Activated CD8-positive, alpha-beta memory T cell treated with anti-CD3 and anti-CD28 coated beads, Interleukin-2, amount 50 U/mL, for 1 hour (primary cell): Measurements from ENCODE around the gene ZBTB40.

Source experiments
- DNase-seq: peaks from one replicate; pipeline ENCODE4 v3.0.0-alpha.2; 2020; ENCODE audit errors: extremely low read depth

Gene ZBTB40

DNA sequence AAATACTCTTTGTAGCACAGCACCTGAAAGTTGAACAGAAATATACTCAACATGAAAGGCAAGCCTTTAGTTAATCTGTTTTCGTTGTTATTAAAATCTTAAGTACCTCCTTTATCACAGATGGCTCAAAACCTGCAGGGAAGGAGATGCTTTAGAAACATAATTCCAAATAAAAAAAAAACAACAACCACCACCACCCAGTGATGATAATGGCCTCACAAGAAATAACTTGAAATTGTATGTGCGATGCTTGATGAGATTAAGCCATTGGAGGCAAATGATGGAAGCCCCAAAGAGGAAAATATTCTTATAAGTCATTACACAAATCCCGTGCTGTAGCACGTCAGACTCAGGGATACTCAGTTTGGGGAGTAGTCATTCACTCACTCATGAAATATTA, 24.9 kb upstream of the ZBTB40 start:
- DNase-seq: no peak

- DNase-seq: no peak
Observed at GRCh38 chr1:22428672-22429071, 23.0 kb upstream of the ZBTB40 start.

GRCh38 chr1:22431965-22432364, 19.7 kb upstream of the ZBTB40 start:
- no peak for DNase-seq

DNA sequence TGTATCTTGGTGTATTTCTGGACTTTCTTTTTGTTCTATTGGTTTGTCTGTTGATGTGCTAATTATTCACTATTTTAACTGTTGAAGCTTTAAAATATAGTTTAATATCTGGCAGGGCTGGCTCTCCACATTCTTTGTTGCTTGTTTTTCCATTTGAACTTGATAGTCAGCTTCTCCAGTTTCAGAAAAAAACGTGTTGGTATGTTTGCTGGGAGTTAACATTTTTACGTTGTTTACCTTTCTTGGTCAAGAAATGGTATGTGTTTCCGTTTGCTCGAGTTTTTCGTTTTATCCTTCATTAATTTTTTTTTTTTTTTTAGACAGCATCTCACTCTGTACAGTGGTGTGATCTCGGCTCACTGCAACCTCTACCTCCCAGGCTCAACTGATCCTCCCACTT, 16.9 kb upstream of the ZBTB40 start:
- no peak for DNase-seq

DNA sequence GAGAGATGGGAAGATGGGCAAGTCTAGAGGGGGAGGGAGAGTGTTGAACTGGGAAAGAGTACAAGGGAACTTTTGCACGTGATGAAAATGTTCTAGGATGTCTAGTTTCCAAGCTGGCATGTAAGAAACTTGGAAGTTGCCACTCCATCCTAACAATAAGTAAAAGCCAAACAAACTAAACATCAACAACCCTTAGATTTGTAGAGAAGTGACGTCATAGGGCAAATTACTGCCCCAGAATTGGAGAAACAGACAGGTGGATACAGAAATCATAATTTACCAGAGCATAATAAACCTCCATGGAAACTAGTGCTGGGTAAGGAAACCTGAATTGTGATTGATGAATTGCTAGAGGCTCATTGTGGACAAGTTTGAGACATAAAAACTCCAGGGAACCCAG, 14.7 kb upstream of the ZBTB40 start:
- no peak for DNase-seq

GRCh38 chr1:22437573-22437972, 14.1 kb upstream of the ZBTB40 start:
- DNase-seq: no peak

DNA sequence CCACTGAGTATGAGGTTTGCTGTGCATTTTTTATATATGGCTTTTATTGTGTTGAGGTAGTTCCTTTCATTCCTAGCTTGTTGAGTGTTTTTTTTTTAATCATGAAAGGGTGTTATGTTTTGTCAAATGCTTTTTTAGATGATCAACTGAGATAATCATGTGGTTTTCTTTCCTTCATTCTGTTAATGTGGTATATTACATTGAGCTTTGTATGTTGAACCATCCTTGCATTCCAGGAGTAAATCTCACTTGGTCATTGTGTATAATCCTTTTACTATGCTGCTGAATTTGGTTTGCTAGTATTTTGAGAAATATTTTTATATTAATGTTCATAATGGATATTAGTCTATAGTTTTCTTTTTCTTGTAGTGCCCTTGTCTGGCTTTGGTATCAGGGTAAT, 11.1 kb upstream of the ZBTB40 start:
- no peak for DNase-seq

DNA sequence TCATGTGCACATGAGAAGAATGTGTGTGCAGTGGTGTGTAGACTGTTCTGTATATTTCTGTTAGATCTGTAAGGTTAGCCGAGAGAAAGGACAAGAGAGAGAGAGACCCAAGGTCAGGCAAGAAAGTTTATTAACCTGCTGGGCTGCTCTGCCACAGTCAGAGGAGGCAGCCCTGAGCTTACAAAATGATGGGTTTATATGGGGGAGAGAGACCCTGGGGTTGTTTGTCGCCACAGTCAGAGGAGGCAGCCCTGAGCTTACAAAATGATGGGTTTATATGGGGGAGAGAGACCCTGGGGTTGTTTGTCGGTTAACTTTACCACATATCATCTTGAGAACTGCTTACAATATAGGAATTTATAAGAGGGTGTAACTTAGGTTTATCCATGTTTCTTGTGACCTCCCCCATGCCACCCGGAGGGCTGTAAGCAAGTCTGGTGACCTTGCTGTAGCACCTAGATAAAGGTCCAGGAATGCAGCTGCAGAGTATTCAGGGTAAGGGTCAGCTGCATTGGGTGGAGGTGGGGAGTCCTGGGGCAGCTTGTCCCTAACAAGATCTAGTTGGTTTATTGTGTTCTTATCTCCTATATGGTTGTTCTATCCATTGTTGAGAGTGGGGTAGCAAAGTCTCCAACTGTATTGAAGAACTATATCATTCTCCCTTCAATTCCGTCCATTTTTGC, 9.3 kb upstream of the ZBTB40 start:
- no peak for DNase-seq

GRCh38 chr1:22443332-22443731, 8.3 kb upstream of the ZBTB40 start:
- DNase-seq: no peak

DNA sequence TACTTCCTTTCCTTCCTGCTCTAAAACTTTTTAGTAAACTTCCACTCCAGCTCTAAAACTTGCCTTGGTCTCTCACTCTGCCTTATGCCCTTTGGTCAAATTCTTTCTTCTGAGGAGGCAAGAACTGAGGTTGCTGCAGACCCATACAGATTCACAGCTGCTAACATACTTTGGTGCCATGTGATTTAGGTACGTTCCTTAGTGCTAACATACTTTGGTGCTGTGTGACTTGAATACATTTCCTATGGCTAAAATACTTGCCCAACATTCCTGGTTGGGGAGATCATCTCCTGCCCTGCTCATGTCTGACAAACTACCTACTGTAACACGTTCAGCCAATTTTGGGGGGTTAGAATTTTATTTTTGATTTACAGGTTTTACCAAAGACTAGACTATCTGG, 6.8 kb upstream of the ZBTB40 start:
- DNase-seq: no peak

DNA sequence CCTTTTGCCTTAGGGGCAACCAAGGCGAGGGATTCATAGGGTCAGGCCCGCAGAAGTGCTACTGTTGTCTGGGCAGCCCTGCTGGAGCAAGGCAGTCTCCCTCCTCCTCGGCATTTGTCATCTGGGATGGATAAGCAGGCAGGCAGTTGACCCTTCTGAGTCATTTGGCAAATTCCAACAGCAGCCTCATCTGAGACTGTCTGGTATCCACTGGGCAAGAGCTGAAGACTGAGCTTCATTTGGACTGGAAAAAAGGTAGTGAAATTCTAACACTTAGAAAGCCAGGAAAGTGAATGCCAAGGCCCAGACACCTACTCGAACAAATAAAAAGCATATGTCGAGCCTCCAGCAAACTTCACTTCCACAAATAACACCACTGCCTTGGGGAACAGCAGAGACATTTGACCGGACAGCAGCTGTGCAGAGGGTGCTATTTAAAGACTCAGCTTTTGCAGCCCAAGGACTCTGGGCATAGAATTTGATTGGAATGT, 4.0 kb upstream of the ZBTB40 start:
- no peak for DNase-seq

GRCh38 chr1:22449636-22450035, 2.0 kb upstream of the ZBTB40 start:
- no peak for DNase-seq

- no peak for DNase-seq
Observed at GRCh38 chr1:22450351-22451021, 1.2 kb upstream of the ZBTB40 start.

DNA sequence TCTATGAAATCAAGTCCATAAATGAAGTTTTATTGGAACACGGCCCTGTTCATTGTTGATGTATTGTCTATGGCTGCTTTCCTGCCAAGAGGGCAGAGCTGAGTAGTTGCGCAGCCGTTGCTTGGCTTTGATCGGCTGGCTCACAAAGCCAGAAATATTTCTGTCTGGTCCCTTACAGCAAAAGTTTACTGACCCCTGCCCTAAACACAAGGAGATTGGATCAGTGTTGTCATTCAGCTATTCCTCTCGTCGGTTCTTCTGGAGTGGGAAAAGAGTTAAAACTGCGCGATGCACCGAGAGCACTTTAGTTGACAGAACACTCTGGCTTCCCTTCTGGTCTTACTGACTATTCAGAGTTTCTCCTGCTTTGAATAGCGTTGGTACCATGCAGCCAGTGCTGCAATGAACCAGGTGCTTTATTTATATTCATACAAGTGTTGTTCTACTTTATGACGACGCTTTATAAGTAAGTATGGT, 868 bp downstream of the ZBTB40 start:
- DNase-seq: no peak

- no peak for DNase-seq
Observed at GRCh38 chr1:22453181-22453580, 1.5 kb downstream of the ZBTB40 start.

GRCh38 chr1:22454476-22455056, 2.9 kb downstream of the ZBTB40 start:
- no peak for DNase-seq

DNA sequence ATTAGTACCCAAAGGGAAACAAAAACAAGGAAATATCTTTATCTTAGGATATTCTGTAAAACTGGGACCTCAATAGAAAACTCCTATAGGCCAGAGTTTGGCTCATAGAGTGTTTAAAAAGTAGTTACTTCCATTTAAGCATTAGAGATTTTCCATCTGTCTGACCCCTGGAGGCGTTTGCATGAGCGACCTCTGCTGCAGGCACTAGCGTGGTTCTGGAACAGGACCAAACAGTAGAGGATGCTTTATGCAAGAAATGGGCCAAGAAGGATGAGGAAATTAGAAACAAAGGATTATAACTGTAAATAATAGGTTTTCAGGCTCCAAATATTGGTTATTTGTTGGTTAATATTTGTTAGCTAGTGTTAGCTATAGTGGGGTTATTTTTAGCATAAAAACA, 5.7 kb downstream of the ZBTB40 start:
- DNase-seq: no peak

GRCh38 chr1:22457836-22458235, 6.2 kb downstream of the ZBTB40 start:
- no peak for DNase-seq

- no peak for DNase-seq
Observed at GRCh38 chr1:22461100-22461499, 9.4 kb downstream of the ZBTB40 start.

DNA sequence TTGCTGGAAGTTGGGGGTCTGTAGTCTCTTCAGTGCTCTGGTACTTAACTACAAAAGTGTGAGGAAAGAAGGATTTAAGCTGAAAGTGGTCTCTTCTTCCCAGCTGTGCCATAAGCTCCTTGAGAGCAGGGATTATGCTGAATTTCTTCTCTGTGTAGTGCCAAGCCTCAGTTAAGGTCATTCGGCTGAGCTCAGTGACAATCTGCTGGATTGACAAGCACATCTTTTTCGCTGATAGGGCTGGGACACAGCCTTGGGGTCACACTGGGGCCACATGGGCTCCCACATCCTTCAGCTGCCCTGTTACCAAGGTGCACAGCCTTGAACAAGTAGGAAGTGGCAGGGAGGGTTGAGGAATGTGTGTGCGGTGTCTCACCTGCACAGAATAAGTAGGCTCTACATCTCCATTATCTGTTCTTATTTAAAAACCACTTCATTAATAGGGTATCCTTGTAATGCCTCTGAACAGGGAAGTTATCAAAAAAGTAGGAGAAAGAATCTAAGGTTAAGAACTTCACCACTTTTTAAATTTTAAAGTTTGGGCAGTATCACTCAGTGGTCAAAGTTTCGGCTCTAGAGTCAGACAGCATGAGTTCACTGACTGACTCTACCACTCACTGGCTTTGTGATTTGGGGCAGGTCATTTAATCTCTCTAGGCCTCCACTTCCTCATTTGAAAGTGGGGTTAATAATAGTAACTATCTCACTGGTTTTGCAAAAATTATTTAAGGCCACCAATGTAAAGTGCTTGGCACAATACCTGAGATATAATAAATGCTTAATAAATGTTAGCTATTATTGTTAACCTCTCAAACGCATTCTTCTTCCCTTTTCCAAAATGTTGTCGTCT, 10.3 kb downstream of the ZBTB40 start:
- no peak for DNase-seq

- no peak for DNase-seq
Observed at GRCh38 chr1:22462928-22463327, 11.3 kb downstream of the ZBTB40 start.

- DNase-seq: no peak
Observed at GRCh38 chr1:22465015-22465565, 13.4 kb downstream of the ZBTB40 start.
